Ovary (tissue), 3 donors: ENCODE data around the gene LRRC59.

Experiments
- EP300 ChIP-seq: sonication (generic); formaldehyde crosslinking; IDR thresholded peaks from one replicate; pipeline ENCODE4 v1.6.1; 2017; ENCODE audit warnings: antibody characterized with exemption
- POLR2A ChIP-seq: fragments of 450-650 bp; IDR thresholded peaks from one replicate; pipeline ENCODE4 v1.6.1; 2017; ENCODE audit warnings: antibody characterized with exemption, mild to moderate bottlenecking, moderate library complexity
- TF ChIP-seq, protein P1 (sequence below), 3 donors: fragments of 450-650 bp in 2 of 3; fragments of 200-600 bp in 1 of 3; IDR thresholded peaks; one replicate each; pipeline versions ENCODE4 v1.5.1 to v1.8.0; 2016 to 2022; ENCODE audit warnings: antibody characterized with exemption in 3 of 3, mild to moderate bottlenecking in 1 of 3
- donor health status: DM: no; HTN: no; CAD: no.

DNA sequence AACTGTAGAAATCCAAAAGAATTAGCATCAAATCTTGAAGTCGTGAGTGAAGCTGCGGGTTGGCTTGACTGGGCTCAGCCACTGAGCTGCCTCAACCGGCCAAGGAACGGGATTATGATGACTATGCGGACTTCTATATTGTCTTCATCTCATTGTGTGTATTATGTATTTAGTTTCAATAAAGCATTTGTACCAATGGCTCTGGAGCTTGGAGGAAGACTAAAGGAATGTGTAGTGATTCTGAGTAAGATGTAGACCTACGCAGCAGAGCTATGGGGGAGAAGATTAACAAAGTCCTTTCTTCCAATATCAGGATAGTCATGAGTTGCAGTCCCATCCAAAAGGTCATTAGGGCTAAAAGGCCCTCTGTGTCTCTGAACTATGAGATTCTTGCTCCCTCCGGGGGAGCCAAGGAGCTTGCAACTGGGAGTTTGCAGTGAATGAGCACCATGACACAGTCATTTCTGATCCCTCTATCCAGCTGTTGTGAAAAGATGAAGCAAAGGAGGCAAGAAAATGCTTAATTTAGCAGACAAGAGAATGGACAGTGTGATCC is 16.0 kb downstream of the LRRC59 start:
- TF ChIP-seq, protein P1, sequence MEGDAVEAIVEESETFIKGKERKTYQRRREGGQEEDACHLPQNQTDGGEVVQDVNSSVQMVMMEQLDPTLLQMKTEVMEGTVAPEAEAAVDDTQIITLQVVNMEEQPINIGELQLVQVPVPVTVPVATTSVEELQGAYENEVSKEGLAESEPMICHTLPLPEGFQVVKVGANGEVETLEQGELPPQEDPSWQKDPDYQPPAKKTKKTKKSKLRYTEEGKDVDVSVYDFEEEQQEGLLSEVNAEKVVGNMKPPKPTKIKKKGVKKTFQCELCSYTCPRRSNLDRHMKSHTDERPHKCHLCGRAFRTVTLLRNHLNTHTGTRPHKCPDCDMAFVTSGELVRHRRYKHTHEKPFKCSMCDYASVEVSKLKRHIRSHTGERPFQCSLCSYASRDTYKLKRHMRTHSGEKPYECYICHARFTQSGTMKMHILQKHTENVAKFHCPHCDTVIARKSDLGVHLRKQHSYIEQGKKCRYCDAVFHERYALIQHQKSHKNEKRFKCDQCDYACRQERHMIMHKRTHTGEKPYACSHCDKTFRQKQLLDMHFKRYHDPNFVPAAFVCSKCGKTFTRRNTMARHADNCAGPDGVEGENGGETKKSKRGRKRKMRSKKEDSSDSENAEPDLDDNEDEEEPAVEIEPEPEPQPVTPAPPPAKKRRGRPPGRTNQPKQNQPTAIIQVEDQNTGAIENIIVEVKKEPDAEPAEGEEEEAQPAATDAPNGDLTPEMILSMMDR (IDR thresholded peaks at IDR 0.05), result no peak
- no peak for TF ChIP-seq EP300
- TF ChIP-seq POLR2A, result no peak
